Endothelial cell of umbilical vein (primary cell): ENCODE measurements around the gene PRKRIP1. TPM values are rescaled to one million over a fixed set of nuclear protein-coding genes. Genes with fewer than 3 reads are reported as not detected.

ENCODE experiments used
- BruUV-seq: library from RNA; stranded (reverse); fragments of 400-500 nt; replicated peaks from 2 replicates; lab custom pipeline; 2021; lab: Mats Ljungman, UMichigan
- CTCF ChIA-PET: fragments of 300-600, 350-600 bp; sonication (Branson Sonifier 250); formaldehyde crosslinking; loops from one replicate; lab custom pipeline; 2021; ENCODE audit warnings: antibody characterized with exemption, inconsistent platforms; lab: Charles Lee
- POLR2A ChIA-PET: fragments of 300-600, 350-600 bp; sonication (Branson Sonifier 250); formaldehyde crosslinking; loops from one replicate; lab custom pipeline; 2021; ENCODE audit warnings: antibody characterized with exemption, inconsistent platforms; lab: Charles Lee
- DNase-seq: peaks from one replicate; pipeline ENCODE4 v3.0.0-alpha.2; 2011; ENCODE audit warnings: low read depth, low spot score
- FAIRE-seq: peaks from 2 replicates; lab custom pipeline; 2011; peaks lifted over from hg19 to GRCh38; lab: Jason Lieb, UNC
- H2AFZ ChIP-seq: 2 replicates; pipeline ENCODE4 v1.6.0; 2012; ENCODE audit warnings: low read depth, low read length, control low read depth, inconsistent platforms
- H3K27ac ChIP-seq: 2 replicates; pipeline ENCODE4 v1.5.1; 2011; ENCODE audit warnings: low read depth, mild to moderate bottlenecking, control low read depth, low read length, moderate library complexity; ENCODE audit not compliant: insufficient read depth
- H3K27me3 ChIP-seq, 2 experiments: 2 replicates each; pipeline versions ENCODE4 v1.6.0 to v1.6.1; 2011; ENCODE audit warnings: low read length in 2 of 2, mixed read lengths in 1 of 2; ENCODE audit not compliant: control insufficient read depth in 2 of 2, insufficient read depth in 2 of 2
- H3K36me3 ChIP-seq, 2 experiments: 2 replicates in 1 of 2; 3 replicates in 1 of 2; pipeline ENCODE4 v1.5.1; 2011; ENCODE audit warnings: low read length in 2 of 2, mild to moderate bottlenecking in 1 of 2, moderate library complexity in 1 of 2; ENCODE audit not compliant: control insufficient read depth in 2 of 2, insufficient read depth in 2 of 2; ENCODE audit errors: extremely low read depth in 1 of 2
- H3K4me1 ChIP-seq: 3 replicates; pipeline ENCODE4 v1.5.1; 2011; ENCODE audit warnings: mild to moderate bottlenecking, low read length; ENCODE audit not compliant: control insufficient read depth, insufficient read depth; ENCODE audit errors: extremely low read depth
- H3K4me2 ChIP-seq: 2 replicates; pipeline ENCODE4 v1.6.1; 2011; ENCODE audit warnings: low read length, control low read depth, mixed read lengths; ENCODE audit not compliant: insufficient read depth
- H3K4me3 ChIP-seq, 3 experiments: fragments of 200-600 bp in 1 of 3; sonication (generic), shearing (Covaris generic) in 1 of 3; replicated peaks in 1 of 3; 2 replicates each; pipeline ENCODE4 v1.5.1; 2011 to 2016; ENCODE audit warnings: control low read depth in 3 of 3, low read length in 3 of 3, mild to moderate bottlenecking in 2 of 3, inconsistent platforms in 1 of 3, low read depth in 1 of 3, moderate library complexity in 1 of 3; ENCODE audit not compliant: insufficient read depth in 1 of 3
- H3K79me2 ChIP-seq: 2 replicates; pipeline ENCODE4 v1.6.0; 2012; ENCODE audit warnings: low read length, inconsistent platforms; ENCODE audit not compliant: control insufficient read depth, insufficient read depth
- H3K9ac ChIP-seq: replicated peaks from 2 replicates; pipeline ENCODE3; 2011; ENCODE audit warnings: low read length, control low read depth; ENCODE audit not compliant: insufficient read depth; ENCODE audit errors: extremely low read depth
- H3K9me1 ChIP-seq: replicated peaks from 3 replicates; pipeline ENCODE4 v1.6.0; 2011; ENCODE audit warnings: mild to moderate bottlenecking, low read length; ENCODE audit not compliant: control insufficient read depth, insufficient read depth; ENCODE audit errors: extremely low read depth
- H3K9me3 ChIP-seq: replicated peaks from 2 replicates; pipeline ENCODE4 v1.5.1; 2012; ENCODE audit warnings: low read length, inconsistent platforms; ENCODE audit not compliant: control insufficient read depth, insufficient read depth
- H4K20me1 ChIP-seq: replicated peaks from 2 replicates; pipeline ENCODE3; 2011; ENCODE audit warnings: mild to moderate bottlenecking, low read length; ENCODE audit not compliant: control insufficient read depth, insufficient read depth; ENCODE audit errors: extremely low read depth
- CTCF ChIP-seq, 2 donors: IDR thresholded peaks; 1 replicate in 1 of 2; 2 replicates in 1 of 2; pipeline ENCODE4 v1.5.1; 2011; ENCODE audit warnings: low read length in 2 of 2, mild to moderate bottlenecking in 2 of 2, moderate library complexity in 2 of 2, control low read depth in 1 of 2, inconsistent platforms in 1 of 2, low read depth in 1 of 2; ENCODE audit not compliant: insufficient read depth in 1 of 2; ENCODE audit errors: extremely low read depth in 1 of 2
- EZH2 ChIP-seq: IDR thresholded peaks from 2 replicates; pipeline ENCODE4 v1.6.1; 2012; ENCODE audit warnings: borderline replicate concordance, low read depth, mild to moderate bottlenecking, moderate library complexity, low read length, inconsistent platforms; ENCODE audit not compliant: severe bottlenecking
- FOS ChIP-seq: IDR thresholded peaks from 2 replicates; pipeline ENCODE4 v1.6.1; 2011; ENCODE audit warnings: mild to moderate bottlenecking, low read length, moderate library complexity, borderline replicate concordance; ENCODE audit not compliant: insufficient read depth
- GATA2 ChIP-seq: IDR thresholded peaks from 2 replicates; pipeline ENCODE4 v1.7.0; 2011; ENCODE audit warnings: low read depth, mild to moderate bottlenecking, moderate library complexity, mixed read lengths, low read length; ENCODE audit not compliant: insufficient read length, insufficient read depth
- JUN ChIP-seq: IDR thresholded peaks from 2 replicates; pipeline ENCODE4 v1.6.1; 2011; ENCODE audit warnings: borderline replicate concordance, low read depth; ENCODE audit not compliant: insufficient read length, insufficient read depth
- MAX ChIP-seq: IDR thresholded peaks from 2 replicates; pipeline ENCODE4 v1.6.1; 2011; ENCODE audit not compliant: insufficient read depth, insufficient read length
- MYC ChIP-seq: IDR thresholded peaks from one replicate; pipeline ENCODE4 v1.6.1; 2011; ENCODE audit warnings: mild to moderate bottlenecking, low read depth, low read length
- POLR2A ChIP-seq: IDR thresholded peaks from 2 replicates; pipeline ENCODE4 v1.6.1; 2012; ENCODE audit warnings: low read depth, mild to moderate bottlenecking, control low read depth, low read length
- POLR2AphosphoS5 ChIP-seq: IDR thresholded peaks from 2 replicates; pipeline ENCODE4 v1.6.1; 2012; ENCODE audit warnings: low read depth, mild to moderate bottlenecking, control low read depth, low read length, moderate library complexity; ENCODE audit not compliant: insufficient read depth
- dilution Hi-C: fragments of 300-500 bp; cut with MboI; formaldehyde crosslinking; loops from one replicate; pipeline ENCODE4 v1.15.0; 2019; ENCODE audit warnings: low sequenced_read_pairs; ENCODE audit not compliant: extremely low pct_ligation_motif_present
- intact Hi-C: fragments of 100-400 bp; cut with micrococcal nuclease; formaldehyde crosslinking; loops from one replicate; pipeline ENCODE4 v1.10.0; 2022
- polyA plus RNA-seq, 4 experiments: library from polyadenylated mRNA; depleted of rRNA in 3 of 4; stranded (reverse) in 3 of 4; unstranded in 1 of 4; fragments of >200 nt; gene quantifications; 2 replicates each; pipeline versions ENCODE4 v1.2.1 to v1.2.3, GENCODE V29; 2011 to 2012; ENCODE audit warnings: missing spikeins in 1 of 4
- total RNA-seq: library from RNA; stranded (reverse); gene quantifications from 2 replicates; pipeline ENCODE4 v1.2.3, GENCODE V29; 2021

PRKRIP1 gene
- total and polyA plus RNA-seq, 2 donors (not counting 3 experiments of a cell fraction or from before 2014, with no cell fraction given) = 16.1 to 26.1 TPM

GRCh38 chr7:102466097-102466496 lies 69.9 kb downstream of the PRKRIP1 start:
- dilution Hi-C loops = no loop called here
- Histone ChIP-seq H3K4me2 (peak overlapping the region; percentile 53), H3K79me2 (peaks cover 6% of the 10 kb centered on the region), H3K36me3 (peaks cover 0 to 8% of the 10 kb centered on the region in 2 experiments), H3K9me3 (no peaks in the 10 kb centered on the region), H3K4me1 (peaks cover 9% of the 10 kb centered on the region), H3K27me3 (no peaks in the 10 kb centered on the region), H3K9ac (no peak overlapping the region), H4K20me1 (no peaks in the 10 kb centered on the region), H3K4me3 (no peak overlapping the region), H3K9me1 (no peaks in the 10 kb centered on the region), H2AFZ (no peak overlapping the region), H3K27ac (no peak overlapping the region)
- DNase-seq = no peak
- POLR2A ChIA-PET = no interaction called here
- TF ChIP-seq MAX (no peak), GATA2 (no peak), FOS (no peak), EZH2 (no peak), CTCF (IDR thresholded peaks at IDR 0.05; ENCODE audit: extremely low read depth in 1 of 2, insufficient read depth in 1 of 2, low read depth in 1 of 2, low read length in 2 of 2) (no peak), POLR2AphosphoS5 (no peak), MYC (no peak), POLR2A (no peak), JUN (no peak)
- CTCF ChIA-PET = interaction anchor here (1.1 to 1.4 kb wide), 2 partner anchors 54 to 62 kb away, joined by 5 to 10 read pairs; no protein-coding TSS in a partner anchor
- no peak for FAIRE-seq
- BruUV-seq = no TSS peak
- intact Hi-C loops = no loop called here
